ENCODE measurements around the gene THSD4.

- TF ChIP-seq CTCF (conservative IDR thresholded peaks at IDR 0.05 in 1 of 2, IDR thresholded peaks at IDR 0.05 in 1 of 2; ENCODE audit: extremely low read depth in 1 of 2, insufficient read depth in 1 of 2, low read depth in 1 of 2, low read length in 2 of 2), result no peak
- no peak for TF ChIP-seq EZH2 (IDR thresholded peaks at IDR 0.05; ENCODE audit: borderline replicate concordance, low read length)
These were observed 7.8 kb upstream of the THSD4 start for GRCh38 chr15:71107501-71107815.
